ENCODE results near the gene STAC. TPM values are rescaled to one million over a fixed set of nuclear protein-coding genes. Genes with fewer than 3 reads are reported as not detected.

The STAC gene
- total RNA-seq, 1 donor from 2014 or later, result 0.30 TPM

GRCh38 chr3:36429986-36430485, 49.7 kb downstream of the STAC start:
- Histone ChIP-seq H3K36me3 (no peaks in the 10 kb centered on the region), H3K4me1 (no peaks in the 10 kb centered on the region), H3K27me3 (ENCODE audit: low read depth) (no peaks in the 10 kb centered on the region), H3K4me3 (no peak overlapping the region), H3K9me3 (replicated peaks) (no peaks in the 10 kb centered on the region), H3K27ac (replicated peaks) (no peak overlapping the region)
- intact Hi-C loops (cut with micrococcal nuclease), result no loop called here
- no peak for DNase-seq
- TF ChIP-seq CTCF (IDR thresholded peaks at IDR 0.05; ENCODE audit: borderline replicate concordance), result no peak

- Histone ChIP-seq H3K27me3 (ENCODE audit: low read depth) (no peaks in the 10 kb centered on the region), H3K27ac (replicated peaks) (no peak overlapping the region), H3K4me1 (no peaks in the 10 kb centered on the region), H3K4me3 (no peak overlapping the region), H3K36me3 (no peaks in the 10 kb centered on the region), H3K9me3 (replicated peaks) (no peaks in the 10 kb centered on the region)
- intact Hi-C loops (cut with micrococcal nuclease), result no loop called here
- TF ChIP-seq CTCF (IDR thresholded peaks at IDR 0.05; ENCODE audit: borderline replicate concordance), result no peak
- no peak for DNase-seq
Measured at GRCh38 chr3:36433511-36433910, 53.2 kb downstream of the STAC start.

- DNase-seq, result no peak
- no peaks in the 10 kb centered on the region for H3K36me3 ChIP-seq
- H3K27me3 ChIP-seq (ENCODE audit: low read depth), result no peaks in the 10 kb centered on the region
- H3K9me3 ChIP-seq (replicated peaks), result no peaks in the 10 kb centered on the region
- H3K27ac ChIP-seq (replicated peaks), result no peak overlapping the region
- no peak for TF ChIP-seq CTCF (IDR thresholded peaks at IDR 0.05; ENCODE audit: borderline replicate concordance)
- intact Hi-C loops (cut with micrococcal nuclease), result no loop called here
- no peaks in the 10 kb centered on the region for H3K4me1 ChIP-seq
- no peak overlapping the region for H3K4me3 ChIP-seq
Measured at GRCh38 chr3:36434687-36435426, 54.6 kb downstream of the STAC start.

- Histone ChIP-seq H3K4me1 (no peaks in the 10 kb centered on the region), H3K27me3 (ENCODE audit: low read depth) (no peaks in the 10 kb centered on the region), H3K36me3 (no peaks in the 10 kb centered on the region), H3K27ac (replicated peaks) (no peak overlapping the region), H3K9me3 (replicated peaks) (no peaks in the 10 kb centered on the region), H3K4me3 (no peak overlapping the region)
- DNase-seq, result no peak
- no peak for TF ChIP-seq CTCF (IDR thresholded peaks at IDR 0.05; ENCODE audit: borderline replicate concordance)
- intact Hi-C loops (cut with micrococcal nuclease), result no loop called here
Measured at GRCh38 chr3:36443028-36443686, 62.9 kb downstream of the STAC start.

- Histone ChIP-seq H3K9me3 (replicated peaks) (no peaks in the 10 kb centered on the region), H3K27me3 (ENCODE audit: low read depth) (no peaks in the 10 kb centered on the region), H3K36me3 (no peaks in the 10 kb centered on the region), H3K27ac (replicated peaks) (no peak overlapping the region), H3K4me1 (no peaks in the 10 kb centered on the region), H3K4me3 (no peak overlapping the region)
- no peak for TF ChIP-seq CTCF (IDR thresholded peaks at IDR 0.05; ENCODE audit: borderline replicate concordance)
- DNase-seq, result no peak
- intact Hi-C loops (cut with micrococcal nuclease), result no loop called here
Measured at GRCh38 chr3:36444909-36445308, 64.6 kb downstream of the STAC start.
